SIG-M5 treated with dmso at 0.1 percent for 504 hours (cell line): Measurements from ENCODE around the gene MYO5B.
"Not testable (repeated sequence)": the region's sequence is repeated elsewhere in the genome, so short reads cannot be mapped to it uniquely, and the experiment has no call there.

Source experiments
- DNase-seq: peaks from one replicate; lab custom pipeline; 2025; ENCODE audit not compliant: unreplicated experiment; lab: John Stamatoyannopoulos, UW

MYO5B gene

DNA sequence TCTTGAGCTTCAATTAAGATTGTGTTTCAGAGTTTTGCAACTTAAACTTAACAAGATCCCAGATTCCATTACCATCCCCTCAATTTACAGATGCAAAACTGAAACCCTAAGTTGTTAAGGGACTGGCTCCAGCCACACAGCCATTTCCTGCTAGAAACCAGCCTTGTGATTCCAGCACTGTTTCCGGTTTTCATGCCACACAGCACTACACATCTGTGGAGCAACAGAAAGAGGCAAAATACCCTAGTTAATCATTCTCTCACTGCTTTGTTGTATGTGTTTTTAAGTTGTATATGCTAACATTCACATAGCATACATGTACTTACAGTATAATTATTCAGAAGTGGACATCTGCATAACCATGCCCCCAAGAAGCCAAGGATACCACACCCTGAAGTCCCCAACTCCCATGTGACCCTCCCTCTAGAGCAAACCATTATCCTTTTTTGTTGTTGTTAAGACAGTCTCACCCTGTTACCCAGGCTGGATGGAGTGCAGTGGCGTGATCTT is 87.4 kb downstream of the MYO5B start:
- DNase-seq, result no peak

DNA sequence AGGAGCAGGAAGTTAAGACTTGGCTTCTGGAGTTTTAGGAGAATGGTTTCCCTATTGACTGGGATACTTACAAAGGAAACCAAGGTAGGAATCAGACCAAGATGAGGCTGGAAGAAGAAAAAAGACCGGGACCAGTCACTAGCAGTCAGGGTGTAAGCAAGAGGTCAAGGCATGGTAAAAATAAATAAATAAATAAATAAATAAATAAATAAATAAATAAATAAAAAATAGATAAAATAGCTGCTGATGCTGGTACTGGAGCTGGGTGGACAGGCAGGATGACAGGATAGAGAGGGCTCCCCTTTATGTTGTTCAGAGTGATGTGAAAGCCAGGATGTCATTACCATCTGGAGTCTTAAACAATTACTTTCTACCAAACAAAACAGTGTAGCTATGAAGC is 89.9 kb downstream of the MYO5B start:
- DNase-seq, result no peak

DNA sequence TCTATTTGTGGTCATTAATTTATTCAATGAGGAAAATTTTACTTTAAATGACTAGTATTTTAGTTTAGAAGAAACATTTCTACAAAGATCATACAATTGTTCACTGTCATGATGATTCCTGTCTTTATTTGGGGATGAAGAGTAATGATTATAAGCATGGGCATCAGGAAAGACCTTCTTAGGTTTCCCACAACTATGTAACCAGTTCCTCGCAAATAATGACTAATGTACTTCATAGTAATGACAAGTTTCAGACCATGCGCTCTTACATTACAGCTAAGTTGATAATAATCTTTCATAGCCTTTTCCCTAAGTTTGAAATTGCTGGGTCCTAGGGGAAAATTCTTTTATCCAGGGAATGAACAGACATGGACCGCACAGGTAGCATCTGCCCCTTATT is 90.5 kb downstream of the MYO5B start:
- DNase-seq, result no peak

DNA sequence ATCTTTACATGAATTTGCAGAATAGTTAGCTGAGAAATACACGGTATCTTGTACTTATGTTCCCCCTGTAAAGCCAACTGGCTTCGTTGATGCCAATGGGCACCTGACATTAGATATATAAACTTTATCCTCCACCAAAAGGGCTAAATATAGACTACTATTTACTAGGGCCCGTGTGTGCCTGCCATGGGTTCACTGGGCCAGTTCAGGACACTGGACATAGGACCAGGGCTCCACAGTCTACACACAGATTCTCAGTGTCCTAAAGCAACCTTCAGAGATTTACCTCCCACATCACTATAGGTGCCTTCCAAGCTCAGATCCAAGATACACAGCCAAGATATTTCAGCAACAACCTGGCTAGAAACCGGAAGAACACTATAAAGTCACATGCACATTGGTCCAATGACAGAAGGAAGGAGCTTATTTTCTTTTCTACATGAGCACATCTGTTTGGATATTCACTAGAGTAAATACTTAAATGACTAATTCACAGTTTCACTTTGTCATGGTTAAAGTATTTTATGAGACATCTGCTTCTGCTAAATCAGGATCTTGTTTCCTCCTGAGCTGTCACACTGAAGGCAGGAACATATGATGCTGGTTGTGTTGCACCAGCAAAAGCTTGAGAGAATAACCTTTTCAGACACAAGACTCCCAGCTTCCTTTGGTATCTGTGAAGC is 95.1 kb downstream of the MYO5B start:
- no peak for DNase-seq

DNA sequence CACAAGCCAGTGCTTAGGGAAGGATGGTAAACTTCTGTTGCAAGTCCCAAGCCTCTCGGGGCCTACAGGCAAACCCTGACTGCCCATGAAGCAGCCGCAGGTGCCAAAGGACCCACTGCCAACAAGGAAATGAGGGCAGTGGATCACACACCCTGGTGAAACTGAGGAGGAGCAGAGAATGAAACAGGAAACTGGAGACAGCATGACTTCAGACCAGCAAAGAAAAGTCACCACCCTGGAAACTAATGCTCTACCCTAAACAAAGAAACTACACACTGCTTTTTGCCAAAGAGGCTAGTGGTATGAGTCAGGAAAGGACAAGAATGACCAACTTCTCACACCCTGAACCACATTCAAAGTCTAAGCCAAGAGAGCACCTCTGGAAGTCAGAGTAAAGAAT is 97.2 kb downstream of the MYO5B start:
- DNase-seq, result no peak

DNA sequence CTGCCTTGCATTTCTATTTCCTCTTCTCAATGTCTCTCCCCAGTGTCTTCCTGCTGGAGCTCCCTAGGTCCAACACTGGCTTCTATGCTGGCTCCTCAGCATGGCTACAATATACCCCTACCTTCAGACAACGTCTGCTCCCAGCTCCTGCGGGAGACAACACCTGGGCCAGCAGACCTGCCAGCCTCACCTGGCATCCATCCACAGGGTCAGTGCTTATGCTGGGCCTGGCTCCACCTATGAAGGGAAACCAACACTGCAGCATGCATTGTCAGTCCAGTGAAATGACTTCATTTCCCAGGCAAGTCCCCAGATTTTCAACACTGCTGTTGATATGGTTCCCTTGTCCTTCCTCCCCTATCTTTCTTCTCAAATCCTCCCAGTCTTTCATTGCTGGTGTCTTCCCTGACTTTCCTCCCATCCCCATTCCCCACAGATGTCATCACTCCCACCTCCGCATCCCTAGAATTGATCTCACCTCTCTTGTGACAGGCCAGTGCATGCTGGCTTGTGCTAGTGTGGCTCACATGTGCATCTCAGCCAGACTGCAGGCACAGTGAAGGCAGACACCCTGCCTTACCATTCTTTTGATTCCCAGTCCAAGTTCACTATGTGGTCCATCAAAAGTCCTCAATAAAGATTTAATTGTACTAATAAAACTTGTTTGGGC is 98.0 kb downstream of the MYO5B start:
- DNase-seq, result no peak

DNA sequence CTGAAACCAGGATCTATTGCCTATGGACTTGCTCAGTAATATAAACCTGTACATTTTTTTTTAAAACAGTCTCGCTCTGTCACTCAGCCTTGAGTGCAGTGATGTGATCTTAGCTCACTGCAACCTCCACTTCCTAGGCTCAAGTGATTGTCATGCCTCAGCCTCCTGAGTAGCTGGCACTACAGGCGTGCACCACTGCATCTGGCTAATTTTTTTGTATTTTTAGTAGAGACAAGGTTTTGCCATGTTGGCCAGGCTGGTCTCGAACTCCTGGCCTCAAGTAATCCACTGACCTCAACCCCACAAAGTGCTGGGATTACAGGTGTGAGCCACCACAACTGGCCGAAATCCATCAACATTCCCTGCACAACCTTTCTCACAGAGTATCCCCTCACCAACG is 100.2 kb downstream of the MYO5B start:
- DNase-seq, result not testable (repeated sequence)

DNA sequence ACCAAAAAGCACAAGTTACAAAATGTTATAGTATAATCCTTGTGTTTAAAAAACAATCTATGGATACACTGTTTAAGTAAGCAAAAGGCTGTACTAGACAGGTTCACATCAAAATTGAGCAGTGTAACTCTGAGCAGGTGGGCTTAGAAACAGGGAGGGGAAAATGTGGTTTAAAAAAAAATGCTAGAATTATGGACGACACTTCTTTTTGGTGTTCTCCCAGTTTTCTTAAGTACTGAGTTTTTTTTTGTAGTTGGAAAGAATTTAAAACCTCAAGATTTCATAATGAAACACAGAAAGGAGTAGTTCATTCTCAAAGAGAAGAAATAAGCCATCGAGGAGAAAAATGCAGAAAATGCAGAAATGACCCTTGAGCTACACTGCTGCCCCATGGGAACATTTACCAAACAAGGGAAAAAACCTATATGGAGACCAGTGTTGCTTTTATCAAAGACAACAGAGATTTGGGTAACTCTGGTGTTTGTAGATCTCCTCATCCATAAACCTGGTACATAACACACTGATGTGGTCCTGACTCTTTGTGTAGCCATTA is 100.7 kb downstream of the MYO5B start:
- DNase-seq, result no peak

DNA sequence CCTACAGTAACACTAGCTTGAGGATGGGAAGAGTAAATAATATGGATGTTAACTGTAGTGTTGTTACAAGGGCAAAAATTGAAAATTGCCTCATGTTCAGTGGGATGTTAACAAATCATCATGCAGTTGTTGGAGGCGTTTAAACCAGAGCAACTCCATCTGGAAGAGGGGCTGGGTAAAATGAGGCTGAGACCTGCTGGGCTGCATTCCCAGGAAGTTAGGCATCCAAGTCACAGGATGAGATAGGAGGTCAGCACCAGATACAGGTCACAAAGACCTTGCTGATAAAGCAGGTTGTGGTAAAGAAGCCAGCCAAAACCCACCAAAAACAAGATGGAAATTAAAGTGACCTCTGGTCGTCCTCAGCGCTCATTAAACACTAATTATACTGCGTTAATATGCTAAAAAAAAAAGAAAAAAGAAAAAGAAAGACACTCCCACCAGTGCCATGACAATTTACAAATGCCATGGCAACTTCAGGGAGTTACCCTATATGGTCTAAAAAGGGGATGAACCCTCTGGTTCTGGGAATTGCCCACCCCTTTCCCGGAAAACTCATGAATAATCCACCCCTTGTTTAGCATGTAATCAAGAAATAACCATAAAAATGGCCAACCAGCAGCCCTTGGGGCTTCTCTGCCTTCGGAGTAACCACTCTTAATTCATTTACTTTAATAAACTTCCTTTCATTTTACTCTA is 101.4 kb downstream of the MYO5B start:
- DNase-seq, result no peak

DNA sequence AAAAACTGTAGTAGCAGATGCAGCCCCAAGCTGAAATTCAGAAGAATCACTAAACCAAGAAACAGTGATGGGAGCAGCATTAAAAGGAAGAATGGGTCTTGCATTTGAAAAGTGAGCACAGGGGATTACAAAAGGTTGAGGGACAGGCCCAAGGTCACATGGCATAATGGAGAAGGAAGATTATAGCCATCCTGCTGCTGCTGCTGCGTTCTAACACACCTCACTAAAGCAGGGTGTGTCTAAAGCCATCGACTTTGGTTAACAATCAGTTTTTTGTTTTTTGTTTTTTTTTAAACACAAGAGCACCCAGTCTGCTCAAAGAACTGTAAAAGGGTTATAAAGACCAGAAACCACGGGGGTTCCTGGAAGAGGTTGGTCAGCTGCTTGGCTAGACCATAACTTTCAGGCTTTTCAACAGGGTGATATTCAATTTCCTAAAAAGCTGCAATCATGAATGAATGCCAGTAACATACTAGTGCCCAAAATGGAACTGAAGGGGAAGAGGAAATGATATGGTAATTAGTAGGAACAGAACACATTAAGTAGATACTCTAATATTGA is 102.6 kb downstream of the MYO5B start:
- DNase-seq, result no peak

DNA sequence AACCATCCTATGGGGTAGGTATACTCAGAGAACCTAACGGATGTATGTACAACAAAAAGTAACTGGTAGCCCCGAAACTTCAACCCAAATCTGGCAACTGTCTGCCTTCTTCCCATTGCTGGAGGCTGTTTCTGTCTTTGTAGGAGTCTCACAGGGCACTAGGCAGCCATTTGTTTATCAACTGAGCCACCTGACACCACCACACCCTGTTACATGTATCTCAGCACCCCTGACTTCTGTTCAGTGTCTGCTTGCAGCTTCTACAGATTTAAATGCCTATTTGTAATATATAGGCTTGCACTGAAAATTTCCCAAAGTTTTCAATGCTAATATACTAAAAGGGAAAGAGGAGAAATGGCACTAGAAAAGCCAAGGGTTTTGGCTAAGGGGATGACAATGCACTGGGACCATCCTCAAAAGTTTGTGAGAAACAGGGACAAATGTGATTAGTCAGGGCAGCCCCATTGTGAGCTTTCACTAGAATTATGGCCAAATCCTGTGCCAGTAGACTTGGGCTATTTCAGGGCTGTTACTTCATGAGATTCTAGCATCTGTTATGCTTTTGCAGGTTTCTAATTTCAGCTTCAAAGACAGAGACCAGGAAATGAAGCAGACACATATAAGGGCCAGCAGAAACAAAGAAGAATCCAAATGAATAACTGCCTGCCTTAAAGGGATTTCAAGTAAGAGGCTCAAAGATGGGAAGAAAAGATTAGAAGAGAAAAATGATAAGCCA is 103.3 kb downstream of the MYO5B start:
- no peak for DNase-seq

DNA sequence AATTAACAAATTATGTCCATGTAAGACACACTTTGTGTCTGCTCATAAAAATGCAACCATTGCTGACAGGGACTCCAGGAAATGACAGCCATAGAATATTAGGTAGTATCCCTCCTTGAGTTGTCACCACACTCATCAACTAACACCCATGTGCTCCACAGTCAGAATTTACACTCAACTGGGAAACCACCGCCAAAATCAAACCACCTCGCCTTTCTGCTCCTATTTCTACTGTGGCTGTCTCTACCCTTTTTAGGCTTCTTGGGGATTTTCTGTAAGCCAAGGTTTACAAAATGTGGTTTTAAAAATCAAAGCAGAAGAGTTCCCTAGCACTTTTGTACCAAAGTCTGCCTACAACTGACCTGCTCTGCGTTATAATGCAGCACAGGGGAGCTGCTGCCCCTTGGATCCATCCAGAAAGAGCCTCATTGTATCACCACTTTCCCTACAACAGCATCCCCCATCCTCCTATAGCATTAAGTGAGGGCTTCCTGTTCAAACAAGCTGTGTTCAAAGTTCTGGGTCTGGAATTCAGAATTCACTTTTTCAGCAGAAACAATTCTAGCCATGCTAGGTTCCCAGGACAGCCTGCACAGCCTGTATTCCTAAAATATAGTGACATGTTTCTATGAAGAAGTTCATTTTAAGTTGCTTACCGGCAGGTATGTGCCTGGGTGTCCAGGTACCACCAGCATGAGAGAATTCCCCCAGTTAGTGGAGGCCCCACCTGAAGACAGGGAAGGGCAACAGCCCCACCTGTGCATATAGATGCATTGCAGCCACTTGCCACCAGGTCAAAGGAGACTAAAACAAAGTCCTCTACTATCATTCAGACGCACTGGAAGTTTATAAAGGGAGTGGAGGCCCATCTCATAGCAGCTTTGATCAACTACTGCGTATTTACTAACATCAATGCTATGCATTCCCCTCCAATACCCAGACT is 104.3 kb downstream of the MYO5B start:
- DNase-seq, result no peak

DNA sequence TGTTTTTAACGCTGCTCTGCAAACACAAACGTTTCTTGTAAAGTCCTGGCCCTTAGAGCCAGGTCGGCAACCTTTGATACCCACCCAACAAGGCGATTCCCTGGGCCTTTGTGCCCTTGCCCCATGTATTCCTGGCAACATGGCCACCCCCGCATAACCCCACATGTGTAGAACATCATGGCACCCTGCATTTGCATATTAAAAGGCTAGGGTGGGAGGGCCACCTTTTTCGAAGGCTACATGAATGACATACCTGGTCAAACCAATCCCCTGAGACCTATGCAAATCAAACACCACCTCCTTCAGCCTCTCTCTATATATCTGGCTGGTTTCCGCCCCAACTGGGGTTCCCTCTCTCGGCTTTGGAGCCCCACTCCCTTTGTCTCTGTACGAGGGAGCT is 105.2 kb downstream of the MYO5B start:
- DNase-seq, result no peak

DNA sequence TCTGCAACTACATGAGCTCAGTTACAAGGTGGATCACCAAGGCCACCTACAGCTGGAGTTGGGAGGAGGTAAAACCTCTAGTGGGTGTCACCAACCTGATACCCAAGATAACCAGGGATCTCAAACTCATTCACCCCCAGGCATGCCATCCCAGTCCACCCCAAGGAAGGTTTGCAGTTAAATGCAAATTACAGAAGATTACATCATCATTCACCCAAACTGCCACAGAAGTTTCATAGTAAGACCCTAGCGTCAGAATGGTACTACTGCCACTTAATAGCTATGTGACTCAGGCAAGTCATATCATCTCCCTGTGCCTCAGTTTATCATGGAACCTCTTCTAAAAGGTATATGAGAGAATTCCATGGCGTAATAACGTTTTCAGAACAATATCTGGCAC is 111.2 kb downstream of the MYO5B start:
- DNase-seq, result no peak

DNA sequence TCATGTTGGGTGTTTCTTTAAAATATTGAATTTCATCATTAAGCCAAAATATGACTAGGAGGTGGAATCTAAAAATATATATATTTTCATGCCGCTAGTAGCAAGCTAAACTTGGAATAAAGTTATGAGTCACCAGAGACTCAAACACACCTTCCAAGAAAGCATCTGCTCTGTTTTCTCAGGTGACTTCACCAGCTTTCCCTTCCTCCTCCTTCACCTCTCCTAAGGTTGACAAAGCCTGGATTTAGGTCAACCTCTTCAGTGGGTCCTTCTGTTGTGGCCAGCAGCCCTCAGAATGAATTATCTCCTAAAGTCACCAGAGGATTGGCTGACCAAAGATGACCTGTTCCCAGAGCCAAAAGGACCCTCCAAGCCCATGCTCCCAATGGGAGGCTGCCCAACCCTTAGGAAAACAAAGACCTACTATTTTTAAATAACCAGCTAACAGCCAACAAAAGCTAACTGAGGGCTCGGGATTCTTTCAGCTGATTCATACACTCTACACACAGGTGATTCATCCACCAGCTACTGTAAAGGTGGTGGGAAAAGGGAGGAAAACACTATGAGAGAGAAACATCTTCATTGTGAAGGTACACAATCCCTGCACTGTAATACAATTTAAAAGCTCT is 113.9 kb downstream of the MYO5B start:
- DNase-seq, result no peak

DNA sequence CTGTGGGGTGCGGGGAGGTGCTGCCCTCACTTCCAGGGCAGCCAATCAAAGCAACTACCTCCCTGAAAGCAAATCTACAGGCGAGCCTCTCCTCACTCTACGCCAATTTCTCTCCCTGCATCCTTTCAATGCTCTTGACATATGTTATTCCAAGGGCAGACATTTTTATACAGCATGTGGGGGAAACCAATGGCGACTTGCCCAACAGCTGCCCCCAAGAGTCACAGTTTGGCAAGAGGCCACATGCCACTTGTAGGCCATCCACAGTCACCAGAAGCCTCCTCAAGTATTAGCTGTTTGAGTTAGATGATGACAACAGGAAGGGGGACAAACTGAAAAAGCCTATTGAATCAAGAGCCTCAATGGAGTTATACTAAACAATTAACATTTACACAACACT is 114.6 kb downstream of the MYO5B start:
- no peak for DNase-seq

DNA sequence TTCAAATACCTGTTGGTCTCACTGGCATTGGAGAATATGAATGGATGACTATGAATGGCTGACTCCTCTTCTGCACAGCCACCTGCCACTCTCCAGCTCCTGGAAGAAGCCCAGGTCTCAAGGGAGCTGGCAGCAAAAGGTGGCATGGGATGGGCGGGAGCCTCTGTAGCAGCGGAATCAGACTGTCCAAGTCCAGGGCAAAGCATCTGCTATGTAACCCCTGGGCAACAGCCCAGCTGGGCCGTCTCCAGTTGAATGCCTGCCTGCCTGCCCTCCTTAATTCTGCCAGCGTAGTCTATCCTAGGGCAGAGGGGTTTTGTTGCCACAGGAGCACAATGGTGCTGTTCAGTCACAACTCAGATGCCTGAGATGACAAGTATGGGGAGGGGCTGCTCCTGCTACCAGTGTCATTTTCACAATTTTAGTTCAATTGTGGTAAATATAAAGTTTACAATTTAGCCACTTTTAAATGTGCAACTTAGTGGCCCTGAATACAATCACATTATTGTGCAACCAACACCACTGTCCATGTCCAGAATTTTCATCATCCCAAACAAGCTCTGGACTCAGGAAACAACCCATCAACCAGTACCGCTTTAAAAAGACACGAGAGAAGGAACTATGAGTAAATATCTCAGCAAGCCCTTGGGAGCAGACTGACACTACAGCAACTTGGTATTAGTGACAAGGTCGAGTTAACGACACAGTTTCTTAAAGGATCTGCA is 115.2 kb downstream of the MYO5B start:
- no peak for DNase-seq

DNA sequence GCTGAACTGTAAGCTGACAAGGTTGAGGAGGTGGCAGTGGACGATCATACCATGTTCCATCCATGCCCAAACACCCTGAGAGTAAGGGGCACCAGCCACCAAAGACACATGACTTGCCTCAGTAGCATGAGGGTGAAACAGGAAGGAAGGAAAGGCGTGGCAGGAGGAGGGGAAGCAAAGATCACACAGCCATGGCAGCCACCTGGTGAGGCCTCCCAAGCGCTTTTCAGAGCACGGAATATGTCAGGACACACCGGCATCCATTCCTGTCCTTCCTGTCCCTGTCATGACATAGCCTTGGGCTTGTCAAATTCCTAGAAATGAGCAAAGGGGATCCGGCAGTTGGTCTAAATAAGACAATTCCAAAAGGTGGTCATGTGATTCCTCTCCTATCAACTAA is 118.7 kb downstream of the MYO5B start:
- no peak for DNase-seq

DNA sequence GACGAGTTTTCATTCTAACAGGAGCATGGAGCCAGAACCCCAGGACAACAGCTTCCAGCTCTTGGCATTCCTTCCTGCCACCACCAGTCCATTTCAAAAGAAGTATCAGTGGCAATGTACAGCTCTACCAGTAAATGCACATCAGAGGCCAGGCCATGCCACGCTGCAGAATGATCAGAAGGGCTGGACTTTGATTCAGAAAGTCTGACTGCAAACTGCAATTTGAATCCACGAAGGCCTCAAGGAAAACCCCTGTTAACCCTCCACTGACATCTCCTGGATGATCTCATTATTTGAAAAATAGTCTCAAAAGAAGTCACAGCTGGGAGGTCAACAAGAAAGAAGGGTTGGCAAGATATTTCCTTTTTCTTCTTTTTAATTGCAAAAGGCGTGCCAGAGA is 119.2 kb downstream of the MYO5B start:
- DNase-seq, result no peak
